Measurements from ENCODE around the gene MYO3B. TPM values are rescaled to one million over a fixed set of nuclear protein-coding genes. Genes with fewer than 3 reads are reported as not detected.
"Not testable (repeated sequence)": the region's sequence is repeated elsewhere in the genome, so short reads cannot be mapped to it uniquely, and the experiment has no call there.

MYO3B gene
- polyA plus RNA-seq, 1 donor (not counting 4 experiments of a cell fraction or from before 2014, with no cell fraction given) = 4.4 TPM

- Histone ChIP-seq H3K36me3 (ENCODE audit: control insufficient read depth in 2 of 2, extremely low read depth in 1 of 2, insufficient read depth in 2 of 2, low read length in 2 of 2) (no peaks in the 10 kb centered on the region), H3K79me2 (ENCODE audit: control insufficient read depth, insufficient read depth, low read length) (no peaks in the 10 kb centered on the region), H2AFZ (ENCODE audit: control insufficient read depth, low read length) (no peak overlapping the region), H3K9me3 (ENCODE audit: control insufficient read depth, low read depth, low read length) (no peaks in the 10 kb centered on the region), H3K27me3 (ENCODE audit: control insufficient read depth, extremely low read depth, insufficient read depth, low read length) (no peaks in the 10 kb centered on the region), H3K4me2 (ENCODE audit: control insufficient read depth, extremely low read depth, insufficient read depth, low read depth, low read length) (no peak overlapping the region), H3K4me3 (ENCODE audit: control insufficient read depth in 2 of 3, extremely low read depth in 1 of 3, insufficient read depth in 2 of 3, low read depth in 1 of 3, low read length in 3 of 3) (no peak overlapping the region), H3K4me1 (ENCODE audit: control insufficient read depth, extremely low read depth, insufficient read depth, low read length) (peaks cover 4% of the 10 kb centered on the region), H3K9me1 (ENCODE audit: control insufficient read depth, extremely low read depth, insufficient read depth, low read length) (no peaks in the 10 kb centered on the region), H3K27ac (ENCODE audit: control insufficient read depth, insufficient read depth, low read length) (no peak overlapping the region), H4K20me1 (ENCODE audit: control insufficient read depth, extremely low read depth, insufficient read depth, low read length) (no peaks in the 10 kb centered on the region), H3K9ac (ENCODE audit: control insufficient read depth, extremely low read depth, insufficient read depth, low read length) (no peak overlapping the region)
- FAIRE-seq (no peak), DNase-seq (ENCODE audit: low read depth, low spot score) (no peak)
- no peak for TF ChIP-seq CTCF (optimal IDR thresholded peaks at IDR 0.05 in 1 of 3, IDR thresholded peaks at IDR 0.05 in 1 of 3, conservative IDR thresholded peaks at IDR 0.05 in 1 of 3; ENCODE audit: extremely low read depth in 1 of 3, insufficient read depth in 2 of 3, low read length in 3 of 3)
- TF ChIP-seq EZH2 (IDR thresholded peaks at IDR 0.05; ENCODE audit: low read length) = no peak
- dilution Hi-C loops (cut with MboI; ENCODE audit: extremely low pct_ligation_motif_present, low sequenced_read_pairs) = no loop called here
Observed at GRCh38 chr2:170468557-170468956, 290.6 kb downstream of the MYO3B start.

- H3K4me2 ChIP-seq (ENCODE audit: control insufficient read depth, extremely low read depth, insufficient read depth, low read depth, low read length); H3K4me1 ChIP-seq (ENCODE audit: control insufficient read depth, extremely low read depth, insufficient read depth, low read length); H2AFZ ChIP-seq (ENCODE audit: control insufficient read depth, low read length); H3K9ac ChIP-seq (ENCODE audit: control insufficient read depth, extremely low read depth, insufficient read depth, low read length); dilution Hi-C loops (cut with MboI; ENCODE audit: extremely low pct_ligation_motif_present, low sequenced_read_pairs); H3K9me3 ChIP-seq (ENCODE audit: control insufficient read depth, low read depth, low read length); H3K4me3 ChIP-seq (ENCODE audit: control insufficient read depth in 2 of 3, extremely low read depth in 1 of 3, insufficient read depth in 2 of 3, low read depth in 1 of 3, low read length in 3 of 3); DNase-seq (ENCODE audit: low read depth, low spot score); FAIRE-seq; H3K79me2 ChIP-seq (ENCODE audit: control insufficient read depth, insufficient read depth, low read length); H3K27ac ChIP-seq (ENCODE audit: control insufficient read depth, insufficient read depth, low read length); H3K9me1 ChIP-seq (ENCODE audit: control insufficient read depth, extremely low read depth, insufficient read depth, low read length); H3K27me3 ChIP-seq (ENCODE audit: control insufficient read depth, extremely low read depth, insufficient read depth, low read length); H4K20me1 ChIP-seq (ENCODE audit: control insufficient read depth, extremely low read depth, insufficient read depth, low read length); H3K36me3 ChIP-seq (ENCODE audit: control insufficient read depth in 2 of 2, extremely low read depth in 1 of 2, insufficient read depth in 2 of 2, low read length in 2 of 2): not testable (repeated sequence)
Observed at GRCh38 chr2:170472498-170472897, 294.6 kb downstream of the MYO3B start.

GRCh38 chr2:170475878-170476277 lies 297.9 kb downstream of the MYO3B start:
- Histone ChIP-seq H3K9ac (ENCODE audit: control insufficient read depth, extremely low read depth, insufficient read depth, low read length) (no peak overlapping the region), H3K36me3 (ENCODE audit: control insufficient read depth in 2 of 2, extremely low read depth in 1 of 2, insufficient read depth in 2 of 2, low read length in 2 of 2) (no peaks in the 10 kb centered on the region), H4K20me1 (ENCODE audit: control insufficient read depth, extremely low read depth, insufficient read depth, low read length) (no peaks in the 10 kb centered on the region), H3K9me1 (ENCODE audit: control insufficient read depth, extremely low read depth, insufficient read depth, low read length) (no peaks in the 10 kb centered on the region), H3K79me2 (ENCODE audit: control insufficient read depth, insufficient read depth, low read length) (no peaks in the 10 kb centered on the region), H3K27me3 (ENCODE audit: control insufficient read depth, extremely low read depth, insufficient read depth, low read length) (no peaks in the 10 kb centered on the region), H3K27ac (ENCODE audit: control insufficient read depth, insufficient read depth, low read length) (no peak overlapping the region), H3K4me2 (ENCODE audit: control insufficient read depth, extremely low read depth, insufficient read depth, low read depth, low read length) (no peak overlapping the region), H3K4me1 (ENCODE audit: control insufficient read depth, extremely low read depth, insufficient read depth, low read length) (no peaks in the 10 kb centered on the region), H3K4me3 (ENCODE audit: control insufficient read depth in 2 of 3, extremely low read depth in 1 of 3, insufficient read depth in 2 of 3, low read depth in 1 of 3, low read length in 3 of 3) (no peak overlapping the region), H3K9me3 (ENCODE audit: control insufficient read depth, low read depth, low read length) (no peaks in the 10 kb centered on the region), H2AFZ (ENCODE audit: control insufficient read depth, low read length) (no peak overlapping the region)
- FAIRE-seq (no peak), DNase-seq (ENCODE audit: low read depth, low spot score) (no peak)
- dilution Hi-C loops (cut with MboI; ENCODE audit: extremely low pct_ligation_motif_present, low sequenced_read_pairs) = no loop called here
- TF ChIP-seq CTCF (optimal IDR thresholded peaks at IDR 0.05 in 1 of 3, IDR thresholded peaks at IDR 0.05 in 1 of 3, conservative IDR thresholded peaks at IDR 0.05 in 1 of 3; ENCODE audit: extremely low read depth in 1 of 3, insufficient read depth in 2 of 3, low read length in 3 of 3) = no peak
- TF ChIP-seq EZH2 (IDR thresholded peaks at IDR 0.05; ENCODE audit: low read length) = no peak
